Globus pallidus (tissue), 1 donor: ENCODE data around the gene EXOC3.

Source experiments
- DNase-seq: peaks from one replicate; pipeline ENCODE4 v3.0.0-alpha.2; 2015; ENCODE audit warnings: low spot score

EXOC3 gene

DNA sequence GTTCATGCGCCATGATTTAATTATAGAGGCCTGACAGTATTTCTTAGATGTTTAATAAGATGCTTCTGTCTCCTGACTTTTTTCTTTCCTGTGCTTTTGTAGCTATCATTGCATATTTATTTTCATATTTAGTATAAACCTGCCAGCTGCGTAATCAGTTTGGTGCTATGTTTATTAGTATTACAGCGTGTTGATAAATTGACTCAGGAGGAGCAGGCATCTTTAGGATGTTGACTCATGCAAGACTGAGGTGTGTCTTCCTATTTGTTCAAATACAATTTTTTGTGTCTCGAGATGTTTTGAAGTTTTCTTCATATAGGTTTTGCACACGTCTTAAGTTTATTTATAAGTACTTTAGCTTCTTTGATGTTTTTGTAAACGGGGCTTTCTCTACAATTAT, 35.9 kb upstream of the EXOC3 start:
- DNase-seq, result no peak

DNA sequence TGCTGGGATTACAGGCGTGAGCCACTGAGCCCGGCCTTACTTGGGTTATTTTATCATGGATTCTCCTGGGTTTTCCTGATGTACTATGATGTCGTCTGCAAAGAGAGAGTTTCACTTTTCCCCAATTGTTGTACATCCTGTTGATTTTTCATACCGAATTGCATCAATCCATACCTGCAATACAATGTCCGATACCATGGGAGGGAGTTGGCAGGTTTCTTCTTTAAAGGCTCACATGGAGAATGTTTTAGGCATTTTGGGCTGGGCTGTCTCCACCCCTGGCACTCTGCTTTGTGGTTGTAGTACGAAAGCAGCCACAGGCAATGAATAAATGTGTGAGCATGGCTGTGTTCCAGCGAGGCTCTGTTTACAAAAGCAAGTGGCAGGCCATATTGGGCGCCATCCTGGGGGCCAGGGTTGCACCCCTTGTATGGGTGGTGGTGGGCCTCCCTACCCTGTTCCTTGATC, 35.1 kb upstream of the EXOC3 start:
- DNase-seq, result no peak

DNA sequence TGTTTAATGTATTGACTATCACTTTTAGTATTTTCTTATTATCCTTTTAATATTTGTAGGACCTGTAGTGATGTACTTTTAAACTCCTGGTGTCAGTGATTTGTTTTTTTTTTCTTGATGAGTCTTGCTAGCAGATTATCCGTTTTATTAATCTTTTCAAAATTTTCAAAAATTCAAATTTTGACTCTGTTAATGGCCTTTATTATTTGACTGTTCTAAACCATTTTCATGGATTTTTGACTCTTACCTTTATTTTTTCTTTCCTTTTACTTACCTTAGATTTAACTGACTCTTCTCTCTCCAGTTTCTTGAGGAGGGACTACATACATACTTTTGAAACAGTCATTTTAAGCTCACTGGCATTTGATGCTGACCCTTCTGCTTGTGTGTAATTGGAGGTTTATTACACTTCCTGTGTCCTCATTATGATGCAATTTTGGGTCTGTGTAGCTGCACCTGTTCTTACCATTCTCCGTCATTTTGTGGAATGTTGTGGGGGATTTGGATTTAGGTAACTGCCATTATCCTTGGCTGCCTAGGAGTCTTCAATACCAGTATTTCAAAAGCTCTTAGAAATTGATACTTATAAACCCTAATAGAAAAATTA, 32.0 kb upstream of the EXOC3 start:
- no peak for DNase-seq

DNA sequence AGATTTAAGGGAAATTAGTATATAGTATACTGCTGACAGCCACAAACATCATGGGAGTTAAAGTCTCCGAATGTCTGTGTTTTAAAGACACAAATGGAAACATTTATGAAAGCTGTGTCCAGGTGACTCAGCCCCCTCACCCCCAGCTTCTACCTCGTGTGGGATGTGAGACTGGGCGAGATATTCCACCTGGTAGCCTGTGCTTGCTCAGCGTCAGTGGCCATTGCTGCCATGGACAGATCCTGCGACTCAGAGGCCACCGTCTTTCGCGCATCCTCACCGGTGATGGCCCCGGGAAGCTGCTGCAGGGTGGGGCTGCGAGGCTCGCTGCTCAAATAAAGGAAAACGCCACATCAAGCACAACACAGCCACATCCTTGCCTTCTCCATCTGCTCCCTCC, 31.2 kb upstream of the EXOC3 start:
- DNase-seq, result no peak

DNA sequence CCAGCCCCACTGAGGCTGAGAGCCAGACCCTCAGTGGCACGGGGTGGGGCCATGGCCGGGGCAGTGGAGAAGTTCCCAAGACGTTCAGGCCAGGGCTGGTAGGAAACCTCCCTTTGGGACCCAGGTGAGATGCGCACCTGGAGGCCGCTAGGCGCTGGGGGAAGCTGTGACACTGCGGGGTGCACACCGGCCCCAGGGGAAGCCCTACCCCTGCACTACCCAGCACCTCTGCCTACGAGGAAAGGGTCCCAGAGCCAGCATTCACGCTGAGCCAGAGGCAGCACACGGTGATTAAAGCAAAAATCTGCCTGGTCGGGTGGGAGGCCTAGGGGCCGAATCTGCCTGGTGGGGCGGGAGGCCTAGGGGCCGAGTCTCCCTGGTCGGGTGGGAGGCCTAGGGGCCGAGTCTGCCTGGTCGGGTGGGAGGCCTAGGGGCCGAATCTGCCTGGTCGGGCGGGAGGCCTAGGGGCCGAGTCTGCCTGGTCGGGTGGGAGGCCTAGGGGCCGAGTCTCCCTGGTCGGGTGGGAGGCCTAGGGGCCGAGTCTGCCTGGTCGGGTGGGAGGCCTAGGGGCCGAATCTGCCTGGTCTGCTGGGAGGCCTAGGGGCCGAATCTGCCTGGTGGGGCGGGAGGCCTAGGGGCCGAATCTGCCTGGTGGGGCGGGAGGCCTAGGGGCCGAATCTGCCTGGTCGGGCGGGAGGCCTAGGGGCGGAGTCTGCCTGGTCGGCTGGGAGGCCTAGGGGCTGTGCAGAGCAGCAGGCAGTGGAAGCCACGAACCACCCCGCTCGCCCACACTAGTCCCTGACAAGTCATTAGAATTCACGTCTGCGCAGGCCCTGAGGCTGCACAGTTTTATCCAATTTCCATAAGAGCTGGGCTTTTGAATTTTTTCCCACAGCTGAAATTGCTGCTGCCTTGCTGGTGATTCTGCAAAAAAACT, 27.7 kb upstream of the EXOC3 start:
- peak; percentile 86 for DNase-seq

DNA sequence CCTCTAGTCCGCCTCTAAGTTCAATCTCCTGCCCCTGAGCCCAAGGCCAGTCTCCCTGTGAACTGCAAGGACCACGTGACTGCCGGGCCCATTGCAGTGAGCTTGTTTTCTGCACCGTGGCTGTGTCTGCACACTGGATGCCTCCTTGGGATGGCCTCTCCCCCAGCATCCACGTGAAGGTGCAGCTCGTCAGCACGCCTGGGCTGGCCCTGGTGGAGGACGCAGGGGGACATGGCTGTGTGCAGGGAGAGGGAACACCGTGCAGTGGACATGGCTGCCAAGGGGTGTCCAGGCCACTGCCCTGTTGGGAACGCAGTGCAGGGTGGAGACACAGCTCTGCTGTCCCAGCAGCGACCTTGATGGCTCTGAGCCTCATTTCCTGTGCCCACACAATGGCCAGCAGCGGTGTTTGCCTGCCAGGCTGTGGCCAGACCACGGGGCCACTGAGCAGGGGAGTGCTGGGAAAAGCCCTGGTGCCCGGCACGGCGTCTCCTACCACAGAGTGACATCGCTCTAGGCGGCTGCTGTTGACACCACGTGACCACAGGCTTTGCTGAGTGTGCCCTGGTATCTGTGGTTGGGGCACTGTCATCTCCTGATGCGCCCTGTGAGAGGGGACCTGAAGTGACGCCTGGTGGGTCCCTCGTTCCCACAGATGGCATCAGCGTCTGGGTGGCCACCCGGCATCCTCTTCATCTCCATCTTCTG, 26.9 kb upstream of the EXOC3 start:
- DNase-seq, result no peak

DNA sequence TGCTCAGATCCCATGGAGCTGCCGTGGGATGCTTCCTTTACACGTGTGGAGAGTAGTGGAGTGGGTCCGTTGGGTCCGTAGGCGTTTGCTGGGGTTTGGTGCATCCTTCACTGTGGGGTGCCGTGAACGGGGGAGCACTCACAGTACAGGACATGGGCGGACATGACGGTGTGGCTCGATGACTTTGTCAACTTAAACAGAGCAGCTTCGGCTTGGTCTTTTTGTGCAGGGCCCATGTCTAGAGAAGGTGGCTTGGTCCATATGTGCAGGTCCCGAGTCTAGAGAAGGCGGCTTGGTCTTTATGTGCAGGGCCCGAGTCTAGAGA, 26.4 kb upstream of the EXOC3 start:
- no peak for DNase-seq

DNA sequence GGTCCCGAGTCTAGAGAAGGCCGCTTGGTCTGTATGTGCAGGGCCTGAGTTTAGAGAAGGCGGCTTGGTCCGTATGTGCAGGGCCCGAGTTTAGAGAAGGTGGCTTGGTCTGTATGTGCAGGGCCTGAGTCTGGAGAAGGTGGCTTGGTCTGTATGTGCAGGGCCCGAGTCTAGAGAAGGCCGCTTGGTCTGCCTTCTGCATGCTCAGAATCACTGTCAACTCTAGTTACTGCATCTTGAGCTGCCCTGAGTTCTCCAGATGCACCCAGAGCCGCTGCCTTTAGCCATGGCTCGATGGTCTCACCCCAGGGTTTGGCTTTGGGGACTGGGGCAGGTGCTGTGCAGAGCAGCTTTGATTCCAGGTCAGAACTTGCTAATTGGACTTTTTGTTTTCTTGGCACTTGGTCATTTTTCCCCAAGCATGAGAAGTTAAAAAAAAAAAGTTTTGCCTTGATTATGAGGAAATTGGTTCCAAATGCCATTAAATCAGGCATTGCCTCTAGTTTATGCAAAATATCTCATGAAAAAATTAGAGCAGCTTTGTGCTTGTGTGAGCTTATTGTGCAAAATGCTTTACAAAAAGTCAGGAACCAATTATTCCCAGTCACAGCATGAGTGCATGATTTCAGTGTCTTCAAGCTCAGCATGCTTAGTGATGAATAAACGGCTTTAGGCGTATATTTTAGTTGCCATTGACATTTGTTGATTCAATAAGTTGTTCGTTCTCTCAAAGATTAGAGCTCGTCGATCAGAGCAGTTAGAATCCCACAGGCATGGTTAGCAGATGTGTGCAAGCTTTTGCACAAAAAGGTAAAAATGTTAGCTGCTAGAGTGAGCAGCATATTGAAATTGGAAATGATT, 25.4 kb upstream of the EXOC3 start:
- no peak for DNase-seq

DNA sequence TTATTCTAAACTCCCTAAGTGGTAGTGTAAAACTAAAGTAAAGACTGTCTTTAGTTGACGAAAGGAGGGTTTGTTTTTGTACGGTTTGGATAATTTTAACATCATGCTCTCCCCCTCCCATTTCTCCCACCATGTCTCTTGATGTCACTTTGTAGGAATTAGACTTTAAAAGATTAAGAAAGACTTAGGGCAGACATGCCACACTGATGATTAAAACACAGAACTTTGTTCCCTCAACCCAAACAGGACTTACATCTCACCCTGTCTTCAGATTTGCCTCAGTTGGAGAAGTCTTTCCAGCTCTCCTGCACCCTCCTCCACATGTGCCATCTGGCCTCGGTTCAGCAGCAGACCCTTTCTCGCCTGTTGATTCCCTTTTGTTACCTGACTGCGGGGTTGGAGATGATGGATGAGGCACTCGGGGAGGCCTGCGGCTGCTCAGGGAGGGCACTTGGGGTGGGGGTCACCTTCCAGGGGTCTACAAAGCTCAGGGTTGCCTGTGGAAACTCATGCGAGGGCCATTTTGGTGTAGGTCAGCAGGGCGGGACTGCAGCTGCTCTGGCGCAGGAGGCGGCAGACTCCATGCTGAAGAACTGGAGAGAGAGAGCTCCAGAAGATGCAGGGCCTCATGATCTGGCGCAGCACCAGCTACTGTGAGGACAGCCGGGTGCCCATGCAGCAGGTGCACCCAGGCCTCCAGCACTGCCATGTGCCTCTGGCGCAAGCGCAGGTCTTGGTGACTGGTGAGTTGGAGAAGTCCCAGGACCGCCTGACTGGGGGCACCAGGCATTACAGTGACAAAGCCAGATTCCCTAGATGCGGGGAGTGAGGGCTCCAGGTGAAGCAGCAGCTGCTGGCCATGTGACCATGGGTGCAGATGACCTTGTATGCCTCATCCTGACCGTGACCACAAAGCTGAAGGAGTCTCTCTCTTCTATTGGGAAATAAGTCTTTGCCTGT, 24.5 kb upstream of the EXOC3 start:
- DNase-seq, result no peak

DNA sequence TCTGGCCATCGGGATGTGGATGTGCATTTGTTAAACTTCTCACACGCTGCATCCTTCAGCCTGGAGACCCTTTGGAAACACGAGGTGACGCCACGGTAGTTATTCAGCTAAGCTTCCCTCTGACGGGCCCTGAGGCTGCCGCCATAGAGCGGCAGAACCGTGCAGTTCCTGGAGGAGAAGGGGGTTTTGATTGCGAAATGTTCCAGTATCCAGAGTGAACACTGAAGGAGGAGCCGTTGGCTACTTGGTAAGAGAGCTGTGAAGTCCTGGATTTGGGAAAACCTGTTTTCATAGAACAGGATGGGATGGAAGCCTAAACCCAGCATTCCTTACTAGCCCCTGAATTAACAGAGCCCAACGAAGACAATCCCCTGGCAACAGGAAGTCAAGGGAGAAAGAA, 23.0 kb upstream of the EXOC3 start:
- DNase-seq, result no peak

DNA sequence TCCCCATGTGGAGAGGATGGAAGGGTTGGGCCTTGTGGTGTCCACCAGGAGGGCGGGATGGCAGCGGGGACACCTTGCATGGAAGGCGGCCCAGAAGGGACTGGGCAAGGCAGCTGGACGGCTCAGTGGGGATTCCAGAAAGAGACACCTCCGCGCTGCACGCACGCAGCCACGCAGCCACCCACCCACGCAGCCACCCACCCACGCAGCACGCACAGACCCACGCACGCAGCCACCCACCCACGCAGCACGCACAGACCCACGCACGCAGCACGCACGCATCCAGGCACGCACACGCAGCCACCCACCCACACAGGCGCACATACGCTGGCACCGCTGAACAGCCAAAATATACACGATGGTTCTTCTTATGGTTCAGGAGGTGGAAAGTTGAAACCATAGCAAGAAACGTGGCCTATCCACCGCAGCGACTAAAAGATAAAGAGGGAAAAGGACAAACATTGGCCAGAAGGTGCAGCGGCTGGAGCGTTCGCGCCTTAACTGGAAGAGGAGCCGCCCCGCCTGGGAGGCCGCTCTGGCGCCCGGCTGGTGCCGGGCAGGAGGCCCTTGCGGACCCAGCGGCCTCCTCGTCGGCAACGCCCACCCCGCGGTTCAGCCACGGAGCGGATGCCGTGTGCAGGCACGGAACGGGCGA, 22.2 kb upstream of the EXOC3 start:
- DNase-seq, result no peak

DNA sequence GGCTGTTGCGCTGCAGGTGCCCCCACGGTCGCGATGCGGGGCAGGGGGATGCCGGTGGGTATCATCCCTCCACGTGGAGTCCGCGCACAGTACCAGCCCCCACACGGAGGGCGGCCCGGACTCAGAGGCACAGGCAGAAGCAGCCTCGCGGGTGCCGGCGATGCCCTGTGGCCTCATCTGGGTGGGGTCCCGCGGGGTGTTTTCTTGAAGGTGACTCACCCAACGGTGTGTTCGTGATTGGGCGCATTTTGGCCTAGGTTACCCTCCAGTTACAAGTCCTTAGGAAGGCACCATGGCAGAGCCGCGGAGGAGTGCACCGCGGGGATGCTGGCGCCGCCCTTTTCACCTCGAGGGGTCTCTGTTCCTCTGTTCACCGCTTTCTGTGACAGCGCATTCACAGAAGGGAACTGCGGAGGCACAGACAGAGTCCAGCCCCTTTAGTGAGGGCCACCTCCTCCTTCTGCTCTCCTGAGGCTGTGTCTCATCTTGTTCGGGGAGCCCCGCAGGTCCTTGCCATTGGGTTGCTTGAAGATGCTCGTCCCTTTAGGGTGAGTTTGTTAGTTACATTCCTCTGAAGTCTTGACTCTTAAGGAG, 21.6 kb upstream of the EXOC3 start:
- DNase-seq, result no peak

DNA sequence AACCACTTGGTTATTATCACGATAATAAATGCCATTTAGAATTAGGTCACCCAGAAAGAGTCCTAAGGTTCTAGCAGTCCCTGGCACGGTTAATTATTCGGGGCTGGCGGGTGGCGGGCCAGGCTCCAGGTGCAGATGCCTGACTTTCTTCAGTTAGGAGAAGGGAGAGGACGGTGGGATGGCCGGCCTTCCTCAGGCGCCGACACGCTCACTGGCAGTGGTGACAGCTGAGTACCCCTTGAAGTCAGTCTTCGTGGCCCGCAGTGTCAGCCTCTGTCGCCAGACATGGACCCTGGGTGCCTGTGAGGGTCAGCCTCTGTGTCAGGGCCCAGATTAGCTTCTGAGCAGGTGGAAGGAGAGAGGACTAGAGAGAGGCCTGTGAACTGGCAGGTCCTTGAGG, 21.1 kb upstream of the EXOC3 start:
- no peak for DNase-seq

DNA sequence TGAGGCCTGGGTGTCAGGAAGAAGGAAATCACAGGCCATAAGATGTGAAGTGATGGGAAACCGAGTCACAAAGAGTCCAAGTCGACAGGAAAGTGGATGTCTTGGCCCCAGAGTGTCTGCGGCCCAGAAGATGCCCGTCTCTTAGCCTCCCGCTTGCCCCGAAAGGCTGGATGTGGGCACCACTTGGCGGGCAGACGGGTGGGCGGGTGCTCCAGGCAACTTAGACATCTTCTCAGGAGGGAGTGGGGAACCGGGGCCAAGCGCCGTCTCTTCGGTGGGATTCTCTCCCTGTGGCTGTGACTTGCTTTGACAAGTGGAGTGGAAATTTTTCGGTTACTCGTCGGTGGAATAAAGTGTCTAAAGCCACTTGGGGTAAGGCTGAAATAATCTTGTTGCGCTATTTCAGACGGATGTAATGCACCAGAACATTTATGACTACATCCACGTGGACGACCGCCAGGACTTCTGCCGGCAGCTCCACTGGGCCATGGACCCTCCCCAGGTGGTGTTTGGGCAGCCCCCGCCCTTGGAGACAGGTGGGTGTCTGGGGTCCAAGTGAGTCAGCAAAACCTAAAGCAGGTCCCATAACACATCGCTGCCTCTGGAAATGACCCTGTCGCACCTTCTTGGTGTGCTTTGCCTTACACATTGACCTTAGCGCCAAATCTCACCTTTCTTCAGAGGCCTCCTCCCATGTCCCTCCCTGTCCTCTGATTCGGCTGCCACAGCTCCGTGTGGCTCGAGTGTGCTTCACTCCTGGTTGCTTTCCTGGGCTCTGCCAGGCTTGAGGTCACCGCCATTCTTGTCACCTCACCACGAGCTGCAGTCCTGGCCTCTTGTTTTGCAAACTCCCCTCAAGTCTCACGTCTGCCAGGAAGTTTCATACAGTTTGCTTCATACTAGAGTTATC, 20.4 kb upstream of the EXOC3 start:
- DNase-seq, result no peak

DNA sequence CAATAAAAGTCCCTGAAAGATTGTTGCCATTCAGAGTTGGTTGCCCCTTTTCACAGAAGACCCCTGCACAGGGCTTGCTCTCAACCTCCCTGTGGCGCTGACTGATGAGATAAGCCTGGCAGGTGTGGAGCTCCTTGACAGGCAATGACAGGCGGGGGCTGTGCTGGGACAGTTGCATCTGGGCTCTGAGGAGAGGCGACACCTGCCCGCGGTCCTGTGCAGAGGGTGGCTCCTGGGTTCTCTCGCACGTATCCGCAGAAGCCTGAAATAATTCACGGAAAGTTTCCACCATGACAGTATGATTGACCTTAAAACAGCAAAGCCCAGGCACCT, 19.8 kb upstream of the EXOC3 start:
- DNase-seq, result no peak

DNA sequence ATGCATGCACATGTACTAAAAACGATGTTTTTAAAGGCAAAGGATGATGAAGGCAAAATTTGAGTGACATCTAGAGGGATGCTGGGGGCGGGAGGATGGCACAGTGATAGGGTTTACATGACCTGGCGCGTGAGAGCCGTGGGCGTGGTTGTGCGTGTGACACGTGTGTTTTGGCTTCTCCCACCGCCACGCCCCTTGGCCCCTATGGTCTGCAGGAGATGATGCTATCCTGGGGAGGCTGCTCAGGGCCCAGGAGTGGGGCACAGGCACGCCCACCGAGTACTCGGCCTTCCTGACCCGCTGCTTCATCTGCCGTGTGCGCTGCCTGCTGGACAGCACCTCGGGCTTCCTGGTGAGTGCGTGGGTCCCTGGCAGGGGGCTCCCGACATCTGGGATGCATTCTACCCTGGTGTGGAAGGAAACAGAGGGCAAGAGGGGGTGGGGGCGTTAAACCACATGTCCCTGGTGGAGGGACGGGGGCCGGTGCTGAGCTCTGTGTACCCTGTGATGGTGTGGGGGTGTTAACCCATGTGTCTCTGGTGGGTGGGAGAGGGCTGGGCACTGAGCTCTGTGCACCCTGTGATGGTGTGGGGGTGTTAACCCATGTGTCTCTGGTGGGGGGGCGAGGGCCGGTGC, 19.2 kb upstream of the EXOC3 start:
- no peak for DNase-seq

DNA sequence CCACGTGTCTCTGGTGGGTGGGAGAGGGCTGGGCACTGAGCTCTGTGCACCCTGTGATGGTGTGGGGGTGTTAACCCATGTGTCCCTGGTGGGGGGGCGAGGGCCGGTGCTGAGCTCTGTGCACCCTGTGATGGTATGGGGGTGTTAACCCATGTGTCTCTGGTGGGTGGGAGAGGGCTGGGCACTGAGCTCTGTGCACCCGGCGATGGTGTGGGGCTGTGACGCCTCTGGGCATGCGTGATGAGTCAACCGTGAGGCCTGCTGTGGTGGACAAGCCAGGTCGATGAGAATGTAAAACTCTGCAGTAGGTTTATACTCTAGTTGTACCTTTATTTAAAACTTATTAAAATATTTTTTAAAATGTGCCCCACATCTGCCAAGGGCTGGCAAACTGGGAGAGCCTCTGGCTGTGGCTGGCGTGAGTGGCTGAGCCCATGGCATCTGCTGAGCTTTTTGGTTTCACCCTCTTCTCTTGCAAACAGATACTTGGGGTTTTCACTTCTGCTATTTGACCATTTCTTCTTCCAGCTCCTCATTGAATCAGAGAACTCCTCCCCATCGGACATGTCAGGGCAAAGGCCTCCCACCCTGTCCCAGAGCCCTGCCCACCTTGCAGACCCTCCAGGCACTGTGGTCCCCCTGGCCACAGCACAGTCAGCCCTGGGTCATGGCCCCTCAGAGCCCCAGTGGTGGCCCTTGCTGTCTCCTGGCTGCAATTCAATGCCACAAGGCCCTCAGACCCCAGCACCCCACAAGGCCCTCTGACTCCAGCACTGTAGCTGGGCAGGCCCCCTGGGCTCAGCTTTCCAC, 18.5 kb upstream of the EXOC3 start:
- DNase-seq, result no peak

DNA sequence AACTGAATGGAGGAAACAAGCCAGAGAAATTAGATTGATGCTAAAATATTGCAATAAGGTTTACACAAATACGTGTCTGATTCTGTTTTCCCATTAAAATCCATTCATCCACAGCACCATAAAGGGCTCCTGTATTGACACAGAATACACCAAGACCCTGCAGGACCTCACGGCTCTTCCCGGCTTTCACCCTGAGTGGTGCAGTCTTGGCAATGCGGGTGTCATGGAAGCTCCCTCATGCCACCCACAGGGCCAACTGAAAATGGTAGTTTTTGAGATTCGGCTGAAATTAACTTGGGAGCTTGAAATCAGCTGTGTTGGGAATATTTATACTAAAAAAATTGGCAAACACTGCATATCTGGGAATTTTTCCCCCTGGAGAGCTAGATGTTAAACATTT, 17.3 kb upstream of the EXOC3 start:
- DNase-seq, result no peak
